Gastrocnemius medialis (tissue), 4 donors: Measurements from ENCODE around the gene NOL11. TPM values are rescaled to one million over a fixed set of nuclear protein-coding genes. Genes with fewer than 3 reads are reported as not detected.

ENCODE experiments used
- ATAC-seq, 2 donors: fragments of 150-250 bp; one replicate each; pipeline ENCODE4 v1.9.1; 2016
- DNase-seq, 2 donors: peaks; one replicate each; pipeline ENCODE4 v3.0.0-alpha.2; 2019
- H3K27ac ChIP-seq, 4 donors: fragments of 200-600 bp; sonication (generic); 1 replicate in 1 of 4; 2 replicates in 3 of 4; pipeline ENCODE4 v1.5.1; 2016 to 2018; ENCODE audit warnings: mild to moderate bottlenecking in 2 of 4, moderate library complexity in 1 of 4
- H3K27me3 ChIP-seq, 3 donors: fragments of 200-600 bp; sonication (generic) in 2 of 3; 1 replicate in 1 of 3; 2 replicates in 2 of 3; pipeline versions ENCODE4 v1.5.1 to v1.6.0; 2016 to 2019; ENCODE audit warnings: mild to moderate bottlenecking in 1 of 3, moderate library complexity in 1 of 3
- H3K36me3 ChIP-seq, 2 donors: fragments of 200-600 bp; sonication (generic) in 1 of 2; one replicate each; pipeline ENCODE4 v1.5.1; 2017 to 2018
- H3K4me1 ChIP-seq, 2 donors: fragments of 200-600 bp; sonication (generic) in 1 of 2; one replicate each; pipeline ENCODE4 v1.5.1; 2016 to 2017; ENCODE audit warnings: mild to moderate bottlenecking in 2 of 2
- H3K4me3 ChIP-seq, 4 donors: fragments of 200-600 bp; sonication (generic) in 3 of 4; 1 replicate in 1 of 4; 2 replicates in 3 of 4; pipeline ENCODE4 v1.5.1; 2016 to 2019; ENCODE audit warnings: mild to moderate bottlenecking in 2 of 4
- H3K9me3 ChIP-seq, 3 donors: fragments of 200-600 bp; sonication (generic) in 2 of 3; 1 replicate in 1 of 3; 2 replicates in 2 of 3; pipeline ENCODE4 v1.5.1; 2016 to 2019
- POLR2A ChIP-seq, 2 donors: fragments of 450-650 bp; IDR thresholded peaks; one replicate each; pipeline ENCODE4 v1.6.1; 2017; ENCODE audit warnings: antibody characterized with exemption in 2 of 2, mild to moderate bottlenecking in 2 of 2, moderate library complexity in 2 of 2
- in situ Hi-C, 4 donors: fragments of 200-750 bp; cut with MboI; loops; one replicate each; pipeline versions ENCODE4 v1.15.0 to v1.8.0; 2017; ENCODE audit warnings: low sequenced_read_pairs in 4 of 4
- intact Hi-C: fragments of 100-400 bp; cut with DNase I; formaldehyde crosslinking; loops from one replicate; pipeline ENCODE4 v1.15.1; 2023; ENCODE audit warnings: low total_unique reads
- total RNA-seq, 4 donors: library from RNA; depleted of rRNA; stranded (reverse); fragments of >200 nt; gene quantifications; one replicate each; pipeline versions ENCODE4 v1.1.0 to v1.2.3, GENCODE V29; 2016
- TF ChIP-seq, protein P1 (sequence below), 5 experiments: fragments of 450-650 bp in 3 of 5; fragments of 200-600 bp in 2 of 5; sonication (generic) in 2 of 5; IDR thresholded peaks in 4 of 5; conservative IDR thresholded peaks in 1 of 5; 1 replicate in 4 of 5; 2 replicates in 1 of 5; pipeline ENCODE4 v1.5.1; 2016 to 2019; ENCODE audit warnings: antibody characterized with exemption in 5 of 5, mild to moderate bottlenecking in 3 of 5, moderate library complexity in 3 of 5

The NOL11 gene
- total RNA-seq, 4 donors from 2014 or later, result 22.2 to 40.9 (median 36.4) TPM

DNA sequence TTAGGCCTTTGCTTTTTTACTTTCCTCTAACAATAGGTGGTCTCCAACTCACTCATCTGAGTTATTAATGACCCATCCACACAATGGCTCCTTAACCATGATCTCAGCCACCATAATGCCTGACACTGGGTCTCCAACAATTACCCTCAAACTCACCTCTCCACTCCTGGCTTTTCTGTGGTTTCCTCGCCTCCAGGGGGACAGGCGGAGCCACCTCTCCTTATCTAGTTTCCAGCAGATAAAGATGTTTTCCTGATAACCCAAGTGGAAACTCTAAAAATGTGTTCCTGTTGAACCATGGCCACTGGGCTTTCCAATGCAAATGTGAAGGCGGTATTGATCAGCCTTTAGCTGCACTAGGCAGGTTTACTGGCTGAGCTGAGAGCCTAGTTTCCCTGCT lies 9.4 kb upstream of the NOL11 start:
- Histone ChIP-seq H3K9me3 (no peaks in the 10 kb centered on the region), H3K4me1 (no peaks in the 10 kb centered on the region), H3K27me3 (no peaks in the 10 kb centered on the region), H3K36me3 (no peaks in the 10 kb centered on the region), H3K4me3 (no peak overlapping the region), H3K27ac (no peak overlapping the region)
- intact Hi-C loops (no loop called here), in situ Hi-C loops (no loop called here)
- TF ChIP-seq, protein P1, sequence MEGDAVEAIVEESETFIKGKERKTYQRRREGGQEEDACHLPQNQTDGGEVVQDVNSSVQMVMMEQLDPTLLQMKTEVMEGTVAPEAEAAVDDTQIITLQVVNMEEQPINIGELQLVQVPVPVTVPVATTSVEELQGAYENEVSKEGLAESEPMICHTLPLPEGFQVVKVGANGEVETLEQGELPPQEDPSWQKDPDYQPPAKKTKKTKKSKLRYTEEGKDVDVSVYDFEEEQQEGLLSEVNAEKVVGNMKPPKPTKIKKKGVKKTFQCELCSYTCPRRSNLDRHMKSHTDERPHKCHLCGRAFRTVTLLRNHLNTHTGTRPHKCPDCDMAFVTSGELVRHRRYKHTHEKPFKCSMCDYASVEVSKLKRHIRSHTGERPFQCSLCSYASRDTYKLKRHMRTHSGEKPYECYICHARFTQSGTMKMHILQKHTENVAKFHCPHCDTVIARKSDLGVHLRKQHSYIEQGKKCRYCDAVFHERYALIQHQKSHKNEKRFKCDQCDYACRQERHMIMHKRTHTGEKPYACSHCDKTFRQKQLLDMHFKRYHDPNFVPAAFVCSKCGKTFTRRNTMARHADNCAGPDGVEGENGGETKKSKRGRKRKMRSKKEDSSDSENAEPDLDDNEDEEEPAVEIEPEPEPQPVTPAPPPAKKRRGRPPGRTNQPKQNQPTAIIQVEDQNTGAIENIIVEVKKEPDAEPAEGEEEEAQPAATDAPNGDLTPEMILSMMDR (IDR thresholded peaks at IDR 0.05 in 4 of 5, conservative IDR thresholded peaks at IDR 0.05 in 1 of 5), result no peak
- TF ChIP-seq POLR2A (IDR thresholded peaks at IDR 0.05), result no peak
- ATAC-seq (no peak), DNase-seq (no peak)

DNA sequence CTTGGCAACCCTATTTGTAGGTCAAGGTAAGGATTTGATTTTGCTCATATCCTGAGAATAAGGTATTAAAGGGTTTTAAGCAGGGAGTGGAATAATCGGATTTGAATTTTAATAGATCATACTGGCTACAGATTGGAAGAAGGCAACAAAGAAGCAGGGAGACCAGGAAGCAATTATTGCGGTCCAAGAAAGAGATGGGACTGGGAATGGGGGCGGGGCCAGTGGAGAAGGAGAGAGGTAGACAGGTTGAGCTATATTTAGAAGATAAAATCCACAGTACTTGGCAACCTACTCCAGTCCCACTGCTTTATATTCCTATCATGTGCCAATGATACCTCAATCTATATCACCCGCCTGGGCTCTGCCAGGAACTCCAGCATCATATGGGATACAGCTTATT lies 5.8 kb upstream of the NOL11 start:
- no peaks in the 10 kb centered on the region for H3K36me3 ChIP-seq
- H3K27me3 ChIP-seq, result no peaks in the 10 kb centered on the region
- no peak for TF ChIP-seq POLR2A (IDR thresholded peaks at IDR 0.05)
- TF ChIP-seq, protein P1 (IDR thresholded peaks at IDR 0.05 in 4 of 5, conservative IDR thresholded peaks at IDR 0.05 in 1 of 5), result no peak
- DNase-seq, result no peak
- H3K27ac ChIP-seq, result no peak overlapping the region
- H3K9me3 ChIP-seq, result no peaks in the 10 kb centered on the region
- H3K4me1 ChIP-seq, result peaks cover under 1% of the 10 kb centered on the region in 2 donors
- in situ Hi-C loops, result loop anchor here in 1 of 4 donors (10.0 kb wide), 1 partner anchor 113 kb away; the partner anchor contains the start of gene BPTF
- H3K4me3 ChIP-seq, result no peak overlapping the region
- no peak for ATAC-seq
- intact Hi-C loops, result loop anchor here (10.0 kb wide), 1 partner anchor 323 kb away; the partner anchor contains the start of gene KPNA2

DNA sequence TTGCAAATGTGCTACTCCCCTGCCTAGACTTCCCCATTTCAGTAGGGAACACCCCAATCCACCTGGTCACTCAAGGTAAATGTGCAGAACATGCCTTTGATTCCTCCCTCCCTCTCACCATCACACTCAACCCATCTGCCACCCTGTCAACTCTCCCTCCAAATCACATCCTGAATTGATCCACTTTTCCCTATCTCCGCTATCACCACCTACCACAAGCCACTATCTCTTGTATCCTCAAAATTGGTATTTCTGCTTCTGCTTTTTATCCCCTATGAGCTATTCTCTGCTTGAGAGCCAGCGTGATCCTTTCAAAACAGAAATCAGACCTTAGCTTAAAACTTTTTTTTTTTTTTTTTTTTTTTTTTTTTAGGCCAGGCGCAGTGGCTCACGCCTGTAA lies 5.4 kb upstream of the NOL11 start:
- ATAC-seq (no peak), DNase-seq (no peak)
- Histone ChIP-seq H3K4me1 (peaks cover 4 to 5% of the 10 kb centered on the region in 2 donors), H3K36me3 (no peaks in the 10 kb centered on the region), H3K9me3 (no peaks in the 10 kb centered on the region), H3K4me3 (no peak overlapping the region), H3K27ac (no peak overlapping the region), H3K27me3 (no peaks in the 10 kb centered on the region)
- in situ Hi-C loops (loop anchor here in 1 of 4 donors (10.0 kb wide), 1 partner anchor 112 kb away; the partner anchor contains the start of gene BPTF), intact Hi-C loops (loop anchor here (10.0 kb wide), 1 partner anchor 322 kb away; the partner anchor contains the start of gene KPNA2)
- TF ChIP-seq POLR2A (IDR thresholded peaks at IDR 0.05), result no peak
- TF ChIP-seq, protein P1 (IDR thresholded peaks at IDR 0.05 in 4 of 5, conservative IDR thresholded peaks at IDR 0.05 in 1 of 5), result no peak

DNA sequence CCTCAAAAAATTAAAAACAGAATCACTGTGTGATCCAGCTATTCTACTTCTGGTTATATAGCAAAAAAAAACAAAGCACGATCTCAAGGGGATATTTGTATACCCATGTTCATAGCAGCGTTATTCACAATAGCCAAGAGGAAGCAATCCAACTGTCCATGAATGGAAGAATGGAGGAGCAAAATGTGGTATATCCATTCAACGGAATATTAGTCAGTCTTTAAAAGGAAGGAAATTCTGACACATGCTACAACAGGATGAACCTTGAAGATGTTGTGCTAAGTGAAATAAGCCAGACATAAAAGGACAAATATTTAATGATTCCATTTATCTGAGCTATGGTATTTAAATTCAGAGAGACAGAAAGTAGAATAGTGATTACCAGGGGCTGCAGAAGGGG lies 4.6 kb upstream of the NOL11 start:
- no peak overlapping the region for H3K27ac ChIP-seq
- H3K4me1 ChIP-seq, result peaks cover 4 to 5% of the 10 kb centered on the region in 2 donors
- no peak for TF ChIP-seq POLR2A (IDR thresholded peaks at IDR 0.05)
- TF ChIP-seq, protein P1 (IDR thresholded peaks at IDR 0.05 in 4 of 5, conservative IDR thresholded peaks at IDR 0.05 in 1 of 5), result no peak
- H3K36me3 ChIP-seq, result no peaks in the 10 kb centered on the region
- ATAC-seq (no peak), DNase-seq (no peak)
- H3K9me3 ChIP-seq, result no peaks in the 10 kb centered on the region
- H3K27me3 ChIP-seq, result no peaks in the 10 kb centered on the region
- intact Hi-C loops, result loop anchor here (10.0 kb wide), 1 partner anchor 322 kb away; the partner anchor contains the start of gene KPNA2
- in situ Hi-C loops, result loop anchor here in 1 of 4 donors (10.0 kb wide), 1 partner anchor 112 kb away; the partner anchor contains the start of gene BPTF
- no peak overlapping the region for H3K4me3 ChIP-seq
